ENCODE measurements around the gene SECTM1.

Gene SECTM1

DNA sequence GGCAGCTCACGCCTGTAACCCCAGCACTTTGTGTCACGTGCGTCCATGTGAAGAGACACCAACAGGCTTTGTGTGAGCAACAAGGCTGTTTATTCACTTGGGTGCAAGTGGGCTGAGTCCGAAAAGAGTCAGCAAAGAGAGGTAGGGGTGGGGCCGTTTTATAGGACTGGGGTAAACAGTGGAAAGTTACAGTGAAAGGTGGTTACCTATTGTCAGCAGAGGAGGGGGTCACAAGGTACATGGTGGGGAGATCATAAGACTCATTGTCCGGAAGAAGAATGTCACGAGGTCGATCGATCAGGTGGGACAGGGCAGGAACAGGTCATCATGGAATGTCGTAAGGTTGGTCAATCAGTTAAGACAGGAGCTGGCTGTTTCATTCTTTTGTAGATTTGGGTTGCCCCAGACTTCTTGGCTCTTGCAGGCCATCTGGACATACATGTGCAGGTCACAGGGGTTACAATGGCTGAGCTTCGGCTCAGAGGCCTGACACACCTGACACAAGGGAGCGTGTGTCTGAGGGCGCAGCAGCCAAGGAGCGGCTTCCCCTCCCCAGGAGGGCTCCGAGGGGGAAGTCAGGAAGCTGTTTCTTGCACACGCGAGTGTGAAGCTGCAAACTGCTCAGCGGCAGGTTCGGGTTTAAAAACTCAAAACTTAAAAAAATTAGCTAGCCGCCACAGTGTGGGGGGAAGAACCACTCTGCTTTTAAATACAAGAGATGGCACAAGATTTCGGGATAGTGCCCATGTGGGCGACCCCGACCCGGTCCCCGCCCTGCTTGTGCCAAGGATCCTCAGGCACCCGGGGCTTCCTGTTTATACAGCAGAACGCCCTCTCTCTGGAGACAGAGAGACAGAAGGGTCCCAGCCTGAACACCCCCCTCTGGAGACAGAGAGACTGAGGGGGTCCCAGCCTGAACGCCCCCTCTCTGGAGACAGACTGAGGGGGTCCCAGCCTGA lies 13.1 kb upstream of the SECTM1 start:
- no peak for DNase-seq

DNA sequence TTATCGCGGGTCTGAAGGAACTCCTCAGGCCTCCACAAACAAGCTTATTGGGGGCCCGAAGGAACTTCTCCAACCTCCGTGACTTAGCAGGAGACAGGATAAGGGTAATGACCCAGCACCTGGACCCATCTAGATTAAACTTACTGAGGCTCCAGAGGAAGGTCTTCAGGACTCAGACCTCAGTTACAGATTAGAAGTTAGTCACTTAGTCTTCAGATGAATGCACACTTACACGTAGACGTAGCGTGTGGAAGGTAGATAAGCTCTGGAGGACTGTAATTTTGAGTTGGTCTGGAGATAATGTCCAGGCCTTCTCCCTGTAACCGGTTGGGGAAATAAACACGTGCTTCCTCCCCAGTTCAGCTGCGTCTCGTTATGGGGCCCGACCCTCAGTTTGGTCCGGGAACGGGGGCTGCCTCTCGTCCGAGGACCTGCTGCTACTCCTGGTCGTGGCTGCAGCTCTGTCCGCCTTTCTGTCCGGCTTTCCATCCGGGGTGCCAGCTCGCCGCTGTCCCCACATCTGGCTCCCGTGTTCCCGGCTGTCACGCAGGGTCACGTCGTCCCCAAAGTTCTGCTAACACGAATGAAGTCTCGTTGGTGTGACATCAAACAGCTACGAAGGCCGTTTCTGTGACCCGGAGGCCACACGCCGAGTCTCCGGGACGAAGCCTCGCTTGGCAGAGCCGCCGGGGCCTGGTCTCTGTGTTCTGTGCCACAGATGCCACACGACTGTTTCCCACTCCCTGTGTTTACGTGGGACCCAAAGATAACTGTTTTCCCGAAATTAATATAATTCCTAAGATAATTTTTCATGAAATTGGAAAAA lies 11.8 kb upstream of the SECTM1 start:
- DNase-seq: no peak

DNA sequence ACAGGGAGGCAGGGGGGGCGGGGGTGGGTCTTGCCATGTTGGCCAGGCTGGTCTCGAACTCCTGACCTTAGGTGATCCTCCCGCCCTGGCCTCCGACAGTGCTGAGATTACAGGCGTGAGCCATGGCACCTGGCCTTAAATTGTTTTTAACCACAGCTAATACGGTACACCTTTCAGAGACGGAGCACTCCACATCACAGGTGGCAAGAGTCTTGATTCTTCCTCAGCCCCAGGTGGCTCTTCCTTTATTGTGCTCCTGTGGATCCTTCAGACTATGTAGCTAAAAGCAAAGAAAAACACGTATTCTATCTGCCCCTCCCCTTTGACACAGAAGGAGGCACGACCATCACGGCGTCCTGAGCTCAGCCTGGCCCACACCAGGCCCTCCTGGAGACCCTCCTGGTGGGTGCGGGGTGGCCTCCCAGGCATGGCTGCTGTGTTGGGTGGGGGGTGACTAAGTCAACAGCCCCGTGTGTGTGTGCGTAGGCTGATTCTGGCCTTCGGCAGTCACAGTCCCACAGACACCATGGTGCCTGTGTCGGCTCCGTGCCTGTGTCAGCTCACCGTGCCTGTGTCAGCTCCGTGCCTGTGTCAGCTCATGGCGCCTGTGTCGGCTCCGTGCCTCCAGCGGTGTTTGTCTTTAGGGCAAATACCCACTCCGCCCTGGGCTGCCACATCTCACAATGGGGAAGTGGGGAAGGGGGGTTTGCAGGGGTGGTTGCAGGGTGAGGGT lies 10.8 kb upstream of the SECTM1 start:
- no peak for DNase-seq

DNA sequence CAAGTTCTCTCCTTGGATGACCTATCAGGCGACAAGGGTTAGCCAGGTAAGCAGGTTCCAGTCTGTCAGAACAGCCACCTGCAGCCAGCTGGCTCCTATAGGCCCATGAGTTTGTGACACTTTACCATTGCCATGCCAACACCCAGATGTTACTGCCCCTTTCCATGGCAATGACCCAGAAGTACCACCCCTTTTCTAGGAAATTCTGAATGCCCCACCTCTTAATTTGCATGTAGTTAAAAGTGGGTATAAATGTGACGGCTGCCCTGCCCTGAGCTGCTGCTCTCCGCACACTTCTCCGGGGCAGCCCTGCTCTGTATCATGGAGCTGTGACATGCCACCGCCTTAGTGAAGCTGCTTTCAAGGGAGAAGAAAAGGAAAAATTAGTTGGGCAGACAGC lies 10.0 kb upstream of the SECTM1 start:
- DNase-seq: no peak

DNA sequence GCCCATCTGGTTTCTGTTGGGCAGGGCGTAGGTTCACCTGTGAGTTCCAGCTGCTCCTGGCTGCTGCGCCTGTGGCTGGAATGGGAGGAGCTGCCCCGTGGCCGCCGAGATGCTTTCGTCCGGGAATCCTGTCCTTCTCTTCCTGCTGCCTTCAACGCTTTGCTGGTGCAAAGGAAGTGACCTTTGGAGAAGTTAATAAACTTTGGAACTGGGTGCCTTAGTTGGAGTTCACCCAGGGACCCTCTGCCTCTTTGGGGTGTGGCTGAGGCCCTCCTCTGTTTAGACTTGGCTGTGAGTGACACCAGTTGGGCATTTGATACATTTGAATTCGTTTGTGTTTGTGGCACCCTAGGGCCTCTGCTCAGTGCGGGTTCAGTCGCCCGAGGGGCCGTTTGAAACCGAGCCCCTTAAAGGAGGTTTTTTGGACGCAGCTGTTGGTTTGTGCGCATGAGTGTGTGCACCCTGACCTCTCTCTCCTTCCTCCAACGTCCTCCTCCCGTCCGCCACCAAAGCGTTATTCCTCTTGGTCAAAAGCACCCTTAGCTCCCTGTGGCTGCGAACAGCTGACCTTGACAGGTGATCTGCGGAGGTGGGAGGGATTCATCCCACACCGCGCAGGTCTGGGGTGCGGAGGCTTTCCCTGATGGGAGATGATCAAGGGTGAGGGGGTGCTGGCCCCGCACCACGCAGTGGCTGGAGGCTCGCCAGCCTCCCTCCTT lies 9.0 kb upstream of the SECTM1 start:
- DNase-seq: no peak

DNA sequence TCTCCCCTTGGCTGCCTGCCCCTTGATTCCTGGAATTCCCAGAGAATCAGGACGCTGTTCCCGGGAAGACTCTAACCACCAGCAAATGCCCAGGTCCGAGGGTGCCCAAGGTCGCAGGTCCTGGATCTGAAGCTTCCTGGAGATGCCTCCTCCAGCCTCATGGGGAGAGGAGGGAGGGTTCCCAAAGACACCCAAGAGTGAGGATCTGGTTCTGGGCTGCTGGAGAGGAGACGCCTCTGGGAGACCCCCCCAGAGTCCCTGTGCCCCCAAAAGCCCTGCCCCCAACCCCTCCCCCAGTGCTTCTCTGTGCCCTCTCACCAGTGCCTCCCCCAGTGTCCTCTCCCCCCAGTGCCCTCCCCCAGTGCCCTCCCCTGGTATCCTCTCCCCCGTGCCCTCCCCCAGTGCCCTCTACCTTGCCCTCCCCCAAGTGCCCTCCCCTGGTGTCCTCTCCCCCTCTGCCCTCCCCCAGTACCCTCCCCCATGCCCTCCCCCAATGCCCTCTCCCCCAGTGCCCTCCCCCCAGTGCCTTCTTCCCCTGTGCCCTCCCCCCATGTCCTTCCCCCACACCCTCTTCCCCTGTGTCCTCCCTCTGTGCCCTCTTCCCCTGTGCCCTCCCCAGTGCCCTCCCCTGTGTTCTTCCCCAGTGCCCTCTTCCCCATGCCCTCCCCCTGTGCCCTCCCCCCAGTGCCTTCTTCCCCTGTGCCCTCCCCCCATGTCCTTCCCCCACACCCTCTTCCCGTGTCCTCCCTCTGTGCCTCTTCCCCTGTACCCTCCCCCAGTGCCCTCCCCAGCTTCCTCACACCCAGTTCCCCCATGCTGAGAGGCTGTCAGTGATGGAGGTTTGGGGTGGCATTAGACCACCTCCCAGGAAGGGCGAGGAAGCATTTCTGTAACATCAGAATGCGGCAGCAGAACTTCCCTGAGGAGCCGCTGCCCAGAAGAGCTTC lies 6.3 kb upstream of the SECTM1 start:
- DNase-seq: no peak

DNA sequence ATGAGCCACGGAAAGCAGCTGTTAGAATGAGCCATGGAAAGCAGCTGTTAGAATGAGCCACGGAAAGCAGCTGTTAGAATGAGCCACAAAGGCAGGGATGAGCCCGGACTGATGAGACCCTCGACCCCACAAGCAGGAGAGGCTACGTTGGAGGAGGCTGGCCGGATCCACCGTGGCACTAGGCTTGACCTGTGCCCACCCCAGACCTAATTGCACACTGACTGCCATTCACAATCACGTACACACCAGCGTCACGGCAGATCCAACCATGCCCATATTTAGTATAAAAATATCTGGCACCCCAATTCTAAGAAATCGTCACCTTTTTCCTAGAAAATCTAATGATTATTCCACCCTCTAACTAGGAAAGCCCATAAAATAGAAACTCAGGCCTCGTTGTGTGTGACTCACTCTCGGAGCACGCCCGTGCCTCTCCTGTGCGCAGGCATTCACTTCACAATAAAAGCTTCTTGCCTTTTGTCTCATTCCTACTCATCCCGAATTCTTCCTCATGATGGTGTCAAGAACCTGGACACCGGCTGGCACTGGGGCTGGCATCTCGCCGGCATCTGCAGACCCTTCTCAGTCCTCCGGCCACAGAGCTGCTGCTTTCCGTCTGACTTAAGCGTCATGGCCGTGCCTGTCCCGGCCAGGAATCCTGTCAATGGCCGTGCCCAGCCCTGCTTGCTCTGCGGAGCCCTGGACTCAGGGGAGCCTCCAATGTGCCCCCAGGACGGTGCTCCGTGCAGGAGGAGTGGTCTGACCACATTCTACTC lies 5.5 kb upstream of the SECTM1 start:
- DNase-seq: peak; percentile 56

DNA sequence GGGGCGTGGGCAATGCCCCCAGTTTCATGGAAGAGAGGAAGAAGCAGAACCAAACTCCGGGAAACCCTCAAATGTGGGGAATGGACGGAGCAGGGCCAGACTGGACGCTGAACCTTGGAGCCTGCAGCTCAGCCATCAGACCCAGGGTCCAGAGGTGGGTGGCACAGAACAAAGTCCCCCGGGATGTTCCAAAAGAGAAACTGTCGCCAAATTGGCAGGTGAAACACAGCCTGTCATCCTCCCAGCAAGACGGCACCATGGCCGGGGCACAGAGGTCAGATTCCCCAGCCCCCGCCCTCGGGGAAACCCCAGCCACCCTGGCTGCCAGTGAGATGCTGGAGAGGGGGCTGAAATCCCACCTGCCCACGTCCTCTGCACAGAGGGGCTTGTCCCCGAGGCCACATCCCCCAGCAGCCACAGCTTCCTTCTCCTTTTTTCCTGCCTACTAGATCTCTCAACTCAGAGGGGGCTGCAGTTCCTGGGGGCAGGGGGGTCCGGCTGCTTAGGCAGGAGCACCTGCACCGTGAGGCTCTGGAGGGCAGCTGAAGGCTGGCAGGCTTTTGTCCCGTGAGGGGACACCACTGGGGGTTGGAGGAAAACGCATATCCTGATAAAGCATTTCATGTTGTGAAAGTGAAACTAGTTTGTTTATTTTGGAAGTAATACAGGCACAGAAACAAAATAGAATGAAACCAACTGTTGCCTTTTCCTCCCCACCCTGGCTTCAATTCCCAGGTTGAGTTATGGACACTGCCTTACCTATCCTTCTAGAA lies 1.2 kb upstream of the SECTM1 start:
- no peak for DNase-seq

DNA sequence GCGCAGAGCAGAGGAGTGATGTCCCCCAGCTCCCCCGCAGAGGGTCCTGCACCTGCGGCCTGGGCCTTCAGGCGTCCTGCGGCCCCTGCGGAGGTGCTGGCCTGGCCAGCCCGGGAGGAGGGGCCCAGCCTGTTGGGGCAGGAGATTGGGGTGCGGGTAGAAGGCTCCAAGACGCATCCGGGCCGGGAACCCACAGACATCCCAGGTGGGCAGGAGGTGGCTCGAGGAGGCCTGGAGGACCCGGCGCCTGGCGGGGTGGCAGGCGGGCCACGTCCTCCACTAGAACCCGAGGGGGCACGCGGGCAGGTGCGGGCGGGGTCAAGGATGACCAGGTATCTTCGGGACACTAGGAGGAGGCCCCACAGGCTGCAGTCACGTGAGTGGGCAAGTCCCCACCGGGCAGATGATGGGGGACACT lies 647 bp upstream of the SECTM1 start:
- no peak for DNase-seq

DNA sequence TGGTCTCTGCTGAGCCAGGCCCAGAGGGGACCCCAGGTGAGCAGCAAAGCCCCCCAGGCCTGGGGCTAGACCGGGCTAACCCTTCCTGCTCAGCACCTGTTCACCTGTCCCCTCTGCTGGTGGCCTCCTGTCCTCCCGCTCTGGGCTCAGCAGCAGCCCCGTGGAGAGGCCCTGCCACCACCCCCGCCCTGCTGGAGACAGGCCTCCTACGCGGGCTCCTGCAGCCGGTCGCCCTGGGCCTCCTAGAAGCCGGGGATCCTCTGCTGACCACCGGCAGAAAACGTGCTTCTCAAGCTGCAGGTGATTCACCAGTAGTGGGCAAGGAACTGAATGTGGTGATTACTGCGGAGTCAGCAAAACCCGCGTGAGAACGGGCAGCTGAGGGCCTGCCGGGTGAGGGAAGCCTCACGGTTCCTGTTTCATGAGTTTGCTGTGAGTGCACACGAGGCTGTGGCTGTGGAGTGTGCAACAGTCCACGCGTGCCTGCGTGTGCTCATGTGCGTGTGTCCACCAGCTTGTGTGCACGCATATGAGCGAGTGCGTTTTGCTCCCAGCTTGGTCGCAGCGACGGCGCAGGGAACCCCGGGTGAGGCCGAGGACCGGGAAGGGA lies 792 bp downstream of the SECTM1 start:
- peak; percentile 24 for DNase-seq

DNA sequence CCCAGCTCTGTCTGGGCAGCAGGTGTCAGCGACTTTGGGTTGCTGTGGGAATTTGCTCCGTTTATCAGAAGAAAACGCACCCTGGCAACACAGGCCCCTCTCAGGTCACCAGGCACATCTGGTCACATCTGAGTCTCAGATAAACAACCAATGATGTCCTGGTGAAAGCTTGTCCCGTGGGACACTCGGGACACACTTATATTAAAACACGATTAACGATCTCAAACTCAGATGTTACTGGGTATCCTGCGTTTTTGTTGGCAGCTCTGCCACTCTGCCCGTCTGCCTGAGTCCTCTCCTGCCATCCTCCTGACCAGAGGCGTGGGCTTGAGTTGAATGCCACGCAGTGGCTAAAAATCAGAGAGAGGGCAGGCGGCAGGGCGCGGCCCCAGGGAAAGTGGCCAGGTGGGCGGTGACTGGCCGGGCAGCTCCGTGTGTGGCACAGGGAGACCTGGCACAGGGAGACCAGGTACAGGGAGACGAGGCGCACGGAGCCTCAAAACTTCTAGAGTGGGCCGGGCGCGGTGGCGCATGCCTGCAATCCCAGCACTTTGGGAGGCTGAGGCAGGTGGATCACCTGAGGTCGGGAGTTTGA lies 2.1 kb downstream of the SECTM1 start:
- DNase-seq: no peak

DNA sequence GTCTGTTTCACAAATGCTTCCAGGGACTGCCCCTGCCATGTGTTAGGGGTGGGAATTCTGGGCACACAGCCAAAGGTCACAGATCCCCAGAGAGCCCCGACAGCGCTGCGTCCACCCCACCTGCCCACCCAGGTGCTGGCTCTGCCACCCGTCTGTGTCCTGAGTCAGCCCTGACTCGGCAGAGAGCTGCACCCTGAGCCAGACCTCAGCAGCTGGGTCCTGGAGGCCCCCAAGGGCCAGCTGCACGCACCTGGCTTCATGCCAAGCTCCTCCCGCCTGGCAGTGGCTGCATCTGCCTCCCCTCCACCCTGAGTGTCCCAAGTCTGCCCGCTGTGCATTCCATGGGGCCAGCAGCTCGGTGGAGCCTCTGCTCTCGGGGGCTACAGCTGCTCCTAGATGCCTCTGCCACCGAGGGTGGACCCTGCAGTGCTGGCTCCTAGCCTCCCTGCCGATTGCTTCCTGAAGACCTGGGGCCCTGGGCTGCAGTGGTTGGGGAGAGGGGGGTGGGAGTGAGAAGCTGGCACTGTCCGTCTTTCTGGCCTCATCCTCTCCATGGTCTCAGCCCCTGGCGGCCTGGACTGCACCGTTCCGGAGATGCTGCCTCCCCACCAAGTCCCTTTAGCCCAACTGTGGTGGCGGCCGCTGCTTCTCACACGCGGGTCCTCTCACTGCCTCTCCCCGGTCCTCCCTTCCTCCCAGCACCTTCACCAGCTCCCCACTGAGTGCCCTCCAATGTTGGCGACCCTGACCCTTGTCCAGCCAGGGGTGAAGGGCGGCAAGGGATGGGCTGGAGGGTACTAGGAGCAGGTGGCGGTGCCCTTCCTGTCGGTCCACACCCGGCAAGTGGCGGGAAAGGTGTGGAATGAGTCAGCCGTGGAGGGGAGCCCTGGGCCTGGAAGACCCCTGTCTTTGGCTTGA lies 3.0 kb downstream of the SECTM1 start:
- peak; percentile 92 for DNase-seq

DNA sequence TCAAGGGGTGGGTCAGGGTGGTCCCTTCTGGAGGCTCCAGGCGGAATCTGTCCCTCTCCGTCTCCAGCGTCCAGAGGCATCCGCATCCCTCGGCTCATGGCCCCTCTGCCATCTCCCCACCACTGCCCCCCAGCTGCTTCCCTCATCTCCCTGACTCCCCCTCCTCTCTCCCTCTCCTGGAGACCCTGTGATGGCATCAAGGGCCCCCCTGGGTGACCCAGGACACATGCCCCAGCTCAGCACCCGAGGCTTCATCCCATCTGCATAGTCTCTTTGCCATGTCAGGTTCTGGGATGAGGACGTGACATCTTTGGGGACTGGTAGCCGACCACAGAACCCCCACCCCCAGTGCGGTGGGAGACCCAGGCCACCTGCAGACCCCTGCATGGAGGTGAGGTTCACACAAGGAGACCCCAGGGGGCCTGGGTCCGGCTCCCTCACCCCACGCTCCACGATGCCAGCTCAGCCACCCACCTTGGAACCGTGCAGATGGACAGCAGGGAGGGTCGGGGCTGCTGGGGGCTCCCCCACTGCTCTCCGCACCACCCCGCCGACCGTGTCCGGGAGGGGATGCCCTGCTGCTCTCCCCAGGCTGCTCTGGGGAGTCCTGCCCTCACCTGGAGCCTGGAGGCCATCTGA lies 3.8 kb downstream of the SECTM1 start:
- no peak for DNase-seq

DNA sequence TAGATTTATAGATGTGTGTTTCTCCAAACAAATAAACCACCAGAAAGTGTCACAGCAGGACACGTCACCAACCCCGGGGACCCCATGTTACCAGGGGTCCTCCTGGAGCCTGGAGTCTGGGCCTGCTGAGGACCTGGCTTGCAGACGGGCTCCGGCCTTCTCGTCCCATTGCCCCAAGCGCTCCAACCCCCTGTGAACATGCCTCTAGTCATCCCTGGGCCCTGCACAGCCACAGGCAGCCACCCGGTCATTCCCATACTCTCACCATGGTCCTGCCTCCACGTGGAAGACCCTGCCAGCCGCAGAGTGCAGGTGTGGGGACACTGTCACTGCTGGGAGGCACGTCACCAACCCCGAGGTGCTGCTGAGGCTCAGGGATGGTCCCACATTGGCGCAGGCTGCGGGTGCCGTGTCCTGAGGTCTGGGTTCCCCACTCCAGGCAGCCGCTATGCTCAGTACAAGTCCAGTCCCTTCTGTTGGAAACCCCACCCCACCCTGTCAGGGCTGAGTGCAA lies 4.5 kb downstream of the SECTM1 start:
- DNase-seq: no peak

DNA sequence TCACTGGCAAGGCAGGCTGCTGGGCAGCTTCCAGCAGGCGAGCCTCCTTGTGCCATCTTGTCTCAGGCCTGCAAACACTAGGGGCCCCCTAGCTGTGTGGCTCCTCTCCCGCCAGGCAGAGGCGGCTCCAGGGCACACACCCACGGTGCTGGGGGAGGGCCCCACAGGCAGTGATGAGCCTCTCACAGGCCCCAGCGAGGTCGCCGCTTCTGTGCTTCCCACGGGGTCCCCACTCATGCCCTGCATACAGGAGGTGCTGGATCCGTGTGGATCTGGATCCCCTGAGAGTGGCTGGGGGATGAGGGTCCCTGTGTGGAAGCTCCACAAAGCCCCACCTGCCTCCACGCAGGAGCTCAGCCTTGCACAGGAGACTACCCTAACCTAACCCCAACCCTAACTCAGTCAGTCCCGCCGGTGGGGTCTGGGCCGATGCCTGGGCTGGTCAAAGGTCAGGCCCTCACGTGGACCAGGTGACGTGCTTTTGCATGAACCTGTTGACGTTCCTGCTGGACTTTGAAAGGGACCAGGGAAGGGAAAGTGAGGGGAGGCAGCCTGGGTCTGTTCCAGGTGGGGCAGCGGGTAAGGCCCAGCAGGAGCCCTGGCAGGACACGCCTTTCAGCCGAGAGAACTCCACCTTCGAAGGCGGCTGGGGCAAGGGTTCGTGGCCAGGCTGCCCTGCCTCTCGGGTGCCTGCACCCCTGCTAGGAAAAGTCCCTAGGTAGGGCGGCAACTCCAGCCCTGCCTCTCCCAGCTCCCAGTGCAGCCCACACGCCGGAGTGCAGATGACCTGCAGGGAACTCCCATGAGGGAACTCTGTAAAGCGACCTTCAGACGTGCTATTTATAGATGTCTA lies 5.2 kb downstream of the SECTM1 start:
- no peak for DNase-seq

DNA sequence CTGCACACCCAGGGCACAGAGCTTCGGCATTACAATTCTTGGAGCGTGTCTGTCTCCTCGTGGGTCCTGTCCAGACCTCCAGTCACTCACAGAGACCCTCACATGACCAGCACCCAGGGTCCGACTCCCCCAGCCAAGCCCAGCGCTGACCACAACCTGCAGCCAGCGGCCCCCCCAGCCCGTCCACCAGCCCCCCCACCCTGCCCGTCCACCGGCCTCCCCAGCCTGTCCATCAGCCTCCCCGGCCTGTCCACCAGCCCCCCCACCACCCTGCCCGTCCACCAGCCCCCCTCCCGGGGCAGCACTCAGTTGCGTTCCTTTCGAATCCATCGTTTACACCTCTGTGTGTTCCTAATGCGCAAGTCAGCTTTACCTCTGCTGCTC lies 5.8 kb downstream of the SECTM1 start:
- no peak for DNase-seq

Measured in NCI-H774 (cell line).